ENCODE data around the gene USP6. TPM values are rescaled to one million over a fixed set of nuclear protein-coding genes. Genes with fewer than 3 reads are reported as not detected.
A peak's percentile ranks its signal among the peaks of the same experiment; 100 is the strongest.
"Not testable (repeated sequence)": the region's sequence is repeated elsewhere in the genome, so short reads cannot be mapped to it uniquely, and the experiment has no call there.

USP6 gene
- under 1 TPM in 3 of 4 donors, not detected in 1; 0.04 to 0.98 (median 0.19) TPM for total RNA-seq

DNA sequence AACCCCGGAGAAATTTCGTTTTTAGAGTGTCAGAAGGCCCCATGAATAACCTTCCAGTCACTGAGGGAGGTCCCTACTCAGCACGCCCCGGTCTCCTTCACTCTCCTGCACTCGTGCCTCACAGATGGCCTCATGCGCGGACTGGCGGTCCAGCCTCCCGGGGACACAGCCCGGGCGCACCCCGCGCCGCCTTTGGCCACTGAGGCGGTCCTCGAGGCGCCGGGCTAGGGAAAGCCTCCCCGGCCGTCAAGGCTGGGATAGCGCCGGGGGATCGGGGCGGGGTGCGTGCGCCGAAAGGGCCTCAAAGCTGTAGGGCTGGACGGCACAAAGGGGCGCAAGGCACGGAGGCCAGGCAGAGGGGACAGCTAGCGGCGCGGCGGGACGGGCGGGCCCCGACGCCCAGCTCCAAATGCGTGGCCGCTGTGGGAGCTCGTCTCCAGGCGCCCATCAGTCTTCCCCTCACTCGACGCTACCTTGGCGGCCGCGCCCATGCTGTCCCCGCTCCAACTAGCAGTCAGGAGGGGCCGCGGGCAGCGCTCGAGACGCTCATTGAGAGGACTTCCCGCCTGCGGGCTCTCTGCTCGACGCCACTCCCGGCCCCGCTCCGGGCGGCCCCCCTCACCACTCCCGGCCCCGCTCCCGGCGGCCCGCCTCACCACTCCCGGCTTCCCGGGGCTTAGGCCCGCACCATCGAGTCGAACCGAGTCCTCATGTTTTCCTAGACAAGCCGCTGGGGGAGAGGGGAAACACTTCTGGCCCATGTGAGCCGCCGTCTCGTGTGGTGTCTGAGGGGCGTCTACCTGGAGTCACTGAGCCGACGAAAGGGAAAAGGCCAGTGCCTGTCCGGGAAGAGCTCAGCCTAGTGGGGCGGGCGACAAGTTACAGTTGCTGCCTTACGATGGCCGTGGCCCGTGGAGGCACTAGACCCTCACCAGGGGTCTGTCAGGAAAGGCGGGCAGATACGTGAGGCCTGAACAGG lies at the start of gene USP6:
Gene USP6, plus strand, starts transcription at position 360 of the 979 bp plus-strand sequence. CDS start 14,336 bp downstream, outside the sequence.
- no peak for DNase-seq (ENCODE audit: low spot score in 2 of 2)
- 32 to 38% methylated on average over 50 to 75 of the region's 87 CpGs for WGBS, 2 donors
- intact Hi-C loops (cut with DNase I; ENCODE audit: low total_unique reads): no loop called here
- TF ChIP-seq POLR2A (IDR thresholded peaks at IDR 0.05): no peak
- TF ChIP-seq, protein P1, sequence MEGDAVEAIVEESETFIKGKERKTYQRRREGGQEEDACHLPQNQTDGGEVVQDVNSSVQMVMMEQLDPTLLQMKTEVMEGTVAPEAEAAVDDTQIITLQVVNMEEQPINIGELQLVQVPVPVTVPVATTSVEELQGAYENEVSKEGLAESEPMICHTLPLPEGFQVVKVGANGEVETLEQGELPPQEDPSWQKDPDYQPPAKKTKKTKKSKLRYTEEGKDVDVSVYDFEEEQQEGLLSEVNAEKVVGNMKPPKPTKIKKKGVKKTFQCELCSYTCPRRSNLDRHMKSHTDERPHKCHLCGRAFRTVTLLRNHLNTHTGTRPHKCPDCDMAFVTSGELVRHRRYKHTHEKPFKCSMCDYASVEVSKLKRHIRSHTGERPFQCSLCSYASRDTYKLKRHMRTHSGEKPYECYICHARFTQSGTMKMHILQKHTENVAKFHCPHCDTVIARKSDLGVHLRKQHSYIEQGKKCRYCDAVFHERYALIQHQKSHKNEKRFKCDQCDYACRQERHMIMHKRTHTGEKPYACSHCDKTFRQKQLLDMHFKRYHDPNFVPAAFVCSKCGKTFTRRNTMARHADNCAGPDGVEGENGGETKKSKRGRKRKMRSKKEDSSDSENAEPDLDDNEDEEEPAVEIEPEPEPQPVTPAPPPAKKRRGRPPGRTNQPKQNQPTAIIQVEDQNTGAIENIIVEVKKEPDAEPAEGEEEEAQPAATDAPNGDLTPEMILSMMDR (IDR thresholded peaks at IDR 0.05): no peak
- no peak within 1 kb of the TSS for H3K4me3 ChIP-seq (ENCODE audit: low read depth, poor library complexity, severe bottlenecking)

DNA sequence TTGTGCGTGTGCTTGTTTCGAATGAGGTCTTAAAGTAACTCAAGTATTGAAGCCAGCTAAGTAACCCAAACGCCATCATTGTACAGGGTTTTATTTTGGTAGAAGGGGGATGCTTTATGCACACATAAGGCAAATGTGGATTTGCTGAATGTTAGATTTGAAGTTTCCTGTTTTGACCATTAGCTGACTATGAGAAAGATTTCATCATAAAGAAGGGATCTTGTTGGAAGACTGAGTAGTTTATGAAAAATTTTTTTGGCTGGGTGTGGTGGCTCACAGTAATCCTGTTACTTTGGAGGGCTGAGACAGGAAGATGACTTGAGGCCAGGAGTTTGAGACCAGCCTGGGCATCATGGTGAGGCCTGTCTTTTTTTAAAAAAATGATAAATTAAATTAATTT lies 47.6 kb upstream of the USP6 start:
- no peak overlapping the region for H3K4me3 ChIP-seq (ENCODE audit: low read depth, poor library complexity, severe bottlenecking)
- DNase-seq (ENCODE audit: low spot score in 2 of 2): no peak
- TF ChIP-seq, protein P1 (IDR thresholded peaks at IDR 0.05): no peak
- no peak for TF ChIP-seq POLR2A (IDR thresholded peaks at IDR 0.05)
- intact Hi-C loops (cut with DNase I; ENCODE audit: low total_unique reads): no loop called here
- 89 to 94% methylated on average over 3 of the region's 3 CpGs for WGBS, 2 donors

DNA sequence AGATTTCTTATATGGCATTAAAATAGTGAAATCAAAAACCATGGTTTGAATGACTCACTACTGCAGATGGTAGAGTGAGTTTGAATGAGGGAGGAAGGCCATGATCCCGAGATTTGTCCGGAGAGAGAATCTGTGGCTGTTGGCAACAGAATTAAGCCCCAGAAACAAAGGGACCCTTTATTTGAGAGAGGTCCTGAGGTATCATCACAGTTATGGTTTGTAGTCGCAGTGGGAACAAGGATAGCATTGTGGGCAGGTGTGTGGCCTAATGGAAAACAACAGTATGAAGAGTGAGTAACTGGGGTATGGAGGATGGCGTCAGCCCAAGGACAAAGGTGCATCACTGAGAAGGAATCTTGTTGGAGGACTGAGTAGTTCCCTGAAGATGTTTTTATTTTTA lies 46.1 kb upstream of the USP6 start:
- H3K4me3 ChIP-seq (ENCODE audit: low read depth, poor library complexity, severe bottlenecking): no peak overlapping the region
- TF ChIP-seq, protein P1 (IDR thresholded peaks at IDR 0.05): no peak
- TF ChIP-seq POLR2A (IDR thresholded peaks at IDR 0.05): no peak
- WGBS, 2 donors: 67 to 81% methylated on average over 4 of the region's 4 CpGs
- no peak for DNase-seq (ENCODE audit: low spot score in 2 of 2)
- intact Hi-C loops (cut with DNase I; ENCODE audit: low total_unique reads): no loop called here

DNA sequence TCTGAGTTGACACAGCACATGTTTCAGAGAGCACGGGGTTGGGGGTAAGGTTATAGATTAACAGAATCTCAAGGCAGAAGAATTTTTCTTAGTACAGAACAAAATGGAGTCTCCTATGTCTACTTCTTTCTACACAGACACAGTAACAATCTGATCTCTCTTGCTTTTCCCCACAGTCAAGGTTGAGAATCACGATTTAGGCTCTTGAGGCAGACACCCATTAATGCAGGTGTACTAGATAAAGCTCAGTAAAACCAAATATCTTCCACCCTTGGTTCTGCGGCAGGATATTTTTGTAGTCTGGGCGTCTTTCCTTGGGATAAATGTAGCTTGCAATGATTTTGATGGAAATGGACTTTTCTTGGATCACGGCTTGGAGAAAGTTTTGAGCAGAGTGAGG lies 40.4 kb upstream of the USP6 start:
- WGBS, 2 donors: 79 to 90% methylated on average over 4 to 5 of the region's 5 CpGs
- H3K4me3 ChIP-seq (ENCODE audit: low read depth, poor library complexity, severe bottlenecking); DNase-seq (ENCODE audit: low spot score in 2 of 2); intact Hi-C loops (cut with DNase I; ENCODE audit: low total_unique reads): not testable (repeated sequence)

DNA sequence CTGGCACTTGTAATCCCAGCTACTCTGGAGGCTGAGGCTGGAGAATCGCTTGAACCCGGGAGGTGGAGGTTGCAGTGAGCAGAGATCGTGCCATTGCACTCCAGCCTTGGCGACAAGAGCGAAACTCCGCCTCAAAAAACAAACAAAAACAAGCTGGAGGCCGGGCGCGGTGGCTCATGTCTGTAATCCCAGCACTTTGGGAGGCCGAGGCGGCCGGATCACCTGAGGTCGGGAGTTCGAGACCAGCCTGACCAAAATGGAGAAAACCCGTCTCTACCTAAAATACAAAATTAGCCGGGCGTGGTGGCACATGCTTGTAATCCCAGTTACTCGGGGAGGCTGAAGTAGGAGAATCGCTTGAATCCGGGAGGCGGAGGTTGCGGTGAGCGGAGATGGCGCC lies 38.6 kb upstream of the USP6 start:
- DNase-seq (ENCODE audit: low spot score in 2 of 2); intact Hi-C loops (cut with DNase I; ENCODE audit: low total_unique reads); H3K4me3 ChIP-seq (ENCODE audit: low read depth, poor library complexity, severe bottlenecking): not testable (repeated sequence)
- WGBS, 2 donors: 95 to 96% methylated on average over 24 of the region's 24 CpGs

DNA sequence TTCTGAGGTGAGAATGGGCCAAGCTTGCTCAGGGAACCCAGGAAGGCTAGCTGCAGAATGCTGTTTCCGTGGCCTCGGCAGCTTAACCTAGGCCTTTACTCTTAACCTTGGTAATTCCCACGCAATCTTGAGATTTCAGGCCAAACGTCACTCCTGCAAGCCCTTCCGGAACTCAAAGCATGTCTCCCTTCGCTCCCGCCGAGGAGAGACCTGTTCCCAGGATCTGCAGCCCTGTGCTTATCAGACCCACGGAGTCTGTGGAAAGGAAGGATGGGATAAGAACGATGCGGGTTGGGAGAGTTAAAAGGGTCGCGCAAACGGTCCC lies 38.1 kb upstream of the USP6 start:
- 11 to 13% methylated on average over 14 of the region's 14 CpGs for WGBS, 2 donors
- no peak for DNase-seq (ENCODE audit: low spot score in 2 of 2)
- intact Hi-C loops (cut with DNase I; ENCODE audit: low total_unique reads): no loop called here

More for the DNA sequence above, 38.1 kb upstream of the USP6 start:
- peak overlapping the region; percentile 81 for H3K4me3 ChIP-seq (ENCODE audit: low read depth, poor library complexity, severe bottlenecking)
- TF ChIP-seq, protein P1 (IDR thresholded peaks at IDR 0.05): no peak
- TF ChIP-seq POLR2A (IDR thresholded peaks at IDR 0.05): no peak
